ENCODE data around the gene KCNK3.

- TF ChIP-seq, protein P1, sequence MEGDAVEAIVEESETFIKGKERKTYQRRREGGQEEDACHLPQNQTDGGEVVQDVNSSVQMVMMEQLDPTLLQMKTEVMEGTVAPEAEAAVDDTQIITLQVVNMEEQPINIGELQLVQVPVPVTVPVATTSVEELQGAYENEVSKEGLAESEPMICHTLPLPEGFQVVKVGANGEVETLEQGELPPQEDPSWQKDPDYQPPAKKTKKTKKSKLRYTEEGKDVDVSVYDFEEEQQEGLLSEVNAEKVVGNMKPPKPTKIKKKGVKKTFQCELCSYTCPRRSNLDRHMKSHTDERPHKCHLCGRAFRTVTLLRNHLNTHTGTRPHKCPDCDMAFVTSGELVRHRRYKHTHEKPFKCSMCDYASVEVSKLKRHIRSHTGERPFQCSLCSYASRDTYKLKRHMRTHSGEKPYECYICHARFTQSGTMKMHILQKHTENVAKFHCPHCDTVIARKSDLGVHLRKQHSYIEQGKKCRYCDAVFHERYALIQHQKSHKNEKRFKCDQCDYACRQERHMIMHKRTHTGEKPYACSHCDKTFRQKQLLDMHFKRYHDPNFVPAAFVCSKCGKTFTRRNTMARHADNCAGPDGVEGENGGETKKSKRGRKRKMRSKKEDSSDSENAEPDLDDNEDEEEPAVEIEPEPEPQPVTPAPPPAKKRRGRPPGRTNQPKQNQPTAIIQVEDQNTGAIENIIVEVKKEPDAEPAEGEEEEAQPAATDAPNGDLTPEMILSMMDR (IDR thresholded peaks at IDR 0.05), result no peak
- no peak for TF ChIP-seq ZFX (IDR thresholded peaks at IDR 0.05; ENCODE audit: borderline replicate concordance)
Measured at GRCh38 chr2:26729311-26729710, 36.8 kb downstream of the KCNK3 start.
